ENCODE results near the gene TRAF2.
A peak's percentile ranks its signal among the peaks of the same experiment; 100 is the strongest.

Gene TRAF2

DNA sequence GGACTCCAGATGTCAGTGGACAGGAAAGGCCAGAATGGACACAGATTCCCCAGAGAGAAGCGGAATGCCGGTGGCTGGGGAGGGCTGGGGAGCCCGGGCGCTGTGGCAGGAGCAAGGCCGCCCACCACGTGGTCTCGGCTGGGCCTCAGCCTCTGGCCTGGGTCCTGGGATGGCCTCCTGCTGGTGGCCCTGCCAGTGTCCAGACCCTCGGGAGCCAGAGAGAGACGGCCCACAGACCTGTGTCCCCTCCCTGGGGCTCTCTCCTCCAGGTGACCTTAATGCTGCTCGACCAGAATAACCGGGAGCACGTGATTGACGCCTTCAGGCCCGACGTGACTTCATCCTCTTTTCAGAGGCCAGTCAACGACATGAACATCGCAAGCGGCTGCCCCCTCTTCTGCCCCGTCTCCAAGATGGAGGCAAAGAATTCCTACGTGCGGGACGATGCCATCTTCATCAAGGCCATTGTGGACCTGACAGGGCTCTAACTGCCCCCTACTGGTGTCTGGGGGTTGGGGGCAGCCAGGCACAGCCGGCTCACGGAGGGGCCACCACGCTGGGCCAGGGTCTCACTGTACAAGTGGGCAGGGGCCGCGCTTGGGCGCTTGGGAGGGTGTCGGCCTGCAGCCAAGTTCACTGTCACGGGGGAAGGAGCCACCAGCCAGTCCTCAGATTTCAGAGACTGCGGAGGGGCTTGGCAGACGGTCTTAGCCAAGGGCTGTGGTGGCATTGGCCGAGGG, 39.3 kb downstream of the TRAF2 start:
- DNase-seq (ENCODE audit: insufficient read length, low spot score), result no peak
- TF ChIP-seq PAX5 (IDR thresholded peaks at IDR 0.05; ENCODE audit: insufficient read depth, low read length, severe bottlenecking) (no peak), SPI1 (IDR thresholded peaks at IDR 0.05; ENCODE audit: low read depth, low read length) (no peak), POU2F2 (IDR thresholded peaks at IDR 0.05; ENCODE audit: low read depth, low read length) (no peak), TAF1 (IDR thresholded peaks at IDR 0.05; ENCODE audit: low read depth, low read length) (no peak), POLR2AphosphoS5 (IDR thresholded peaks at IDR 0.05; ENCODE audit: low read depth, low read length) (0 out of 2 replicates have a peak, but pooled peaks have one; percentile 22), POLR2A (IDR thresholded peaks at IDR 0.05; ENCODE audit: low read depth, low read length) (no peak)
- no peak for FAIRE-seq

DNA sequence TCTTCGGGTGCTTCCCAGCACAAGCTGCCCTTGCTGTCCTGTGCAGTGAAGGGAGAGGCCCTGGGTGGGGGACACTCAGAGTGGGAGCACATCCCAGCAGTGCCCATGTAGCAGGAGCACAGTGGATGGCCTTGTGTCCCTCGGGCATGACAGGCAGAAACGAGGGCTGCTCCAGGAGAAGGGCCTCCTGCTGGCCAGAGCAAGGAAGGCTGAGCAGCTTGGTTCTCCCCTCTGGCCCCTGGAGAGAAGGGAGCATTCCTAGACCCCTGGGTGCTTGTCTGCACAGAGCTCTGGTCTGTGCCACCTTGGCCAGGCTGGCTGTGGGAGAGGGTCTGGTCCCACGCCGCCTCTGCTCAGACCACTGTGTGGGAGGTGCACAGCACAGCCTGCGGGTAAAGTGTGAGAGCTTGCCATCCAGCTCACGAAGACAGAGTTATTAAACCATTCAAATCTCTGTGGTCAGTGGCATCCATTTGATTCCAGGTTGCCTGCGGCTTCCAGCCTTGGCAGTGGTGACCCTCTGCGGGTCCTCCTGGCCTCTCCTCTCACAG, 39.9 kb downstream of the TRAF2 start:
- no peak for FAIRE-seq
- TF ChIP-seq POLR2AphosphoS5 (IDR thresholded peaks at IDR 0.05; ENCODE audit: low read depth, low read length) (0 out of 2 replicates have a peak, but pooled peaks have one; percentile 6), POLR2A (IDR thresholded peaks at IDR 0.05; ENCODE audit: low read depth, low read length) (no peak), PAX5 (IDR thresholded peaks at IDR 0.05; ENCODE audit: insufficient read depth, low read length, severe bottlenecking) (no peak)
- DNase-seq (ENCODE audit: insufficient read length, low spot score), result no peak

DNA sequence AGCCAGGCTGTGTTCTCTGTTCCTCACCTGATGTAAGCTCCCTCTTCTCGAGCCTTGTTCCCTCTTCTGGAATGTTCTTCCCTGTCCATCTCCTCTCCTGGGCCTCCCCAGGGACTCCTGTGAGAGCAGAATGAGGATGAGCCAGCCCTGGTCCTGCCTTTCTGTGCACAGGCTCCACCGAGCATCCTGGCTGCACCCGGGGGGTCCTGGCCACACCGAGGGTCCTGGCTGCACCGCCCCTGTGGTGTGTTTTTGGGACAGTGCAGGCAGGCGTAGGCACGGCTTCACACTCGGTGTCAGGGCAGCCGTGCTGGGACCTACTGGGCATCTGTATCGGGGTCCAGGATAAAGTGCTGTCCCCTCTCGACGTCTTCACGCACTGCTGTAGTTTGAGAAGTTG, 40.4 kb downstream of the TRAF2 start:
- no peak for FAIRE-seq
- no peak for DNase-seq (ENCODE audit: insufficient read length, low spot score)
- no peak for TF ChIP-seq POLR2A (IDR thresholded peaks at IDR 0.05; ENCODE audit: low read depth, low read length)

DNA sequence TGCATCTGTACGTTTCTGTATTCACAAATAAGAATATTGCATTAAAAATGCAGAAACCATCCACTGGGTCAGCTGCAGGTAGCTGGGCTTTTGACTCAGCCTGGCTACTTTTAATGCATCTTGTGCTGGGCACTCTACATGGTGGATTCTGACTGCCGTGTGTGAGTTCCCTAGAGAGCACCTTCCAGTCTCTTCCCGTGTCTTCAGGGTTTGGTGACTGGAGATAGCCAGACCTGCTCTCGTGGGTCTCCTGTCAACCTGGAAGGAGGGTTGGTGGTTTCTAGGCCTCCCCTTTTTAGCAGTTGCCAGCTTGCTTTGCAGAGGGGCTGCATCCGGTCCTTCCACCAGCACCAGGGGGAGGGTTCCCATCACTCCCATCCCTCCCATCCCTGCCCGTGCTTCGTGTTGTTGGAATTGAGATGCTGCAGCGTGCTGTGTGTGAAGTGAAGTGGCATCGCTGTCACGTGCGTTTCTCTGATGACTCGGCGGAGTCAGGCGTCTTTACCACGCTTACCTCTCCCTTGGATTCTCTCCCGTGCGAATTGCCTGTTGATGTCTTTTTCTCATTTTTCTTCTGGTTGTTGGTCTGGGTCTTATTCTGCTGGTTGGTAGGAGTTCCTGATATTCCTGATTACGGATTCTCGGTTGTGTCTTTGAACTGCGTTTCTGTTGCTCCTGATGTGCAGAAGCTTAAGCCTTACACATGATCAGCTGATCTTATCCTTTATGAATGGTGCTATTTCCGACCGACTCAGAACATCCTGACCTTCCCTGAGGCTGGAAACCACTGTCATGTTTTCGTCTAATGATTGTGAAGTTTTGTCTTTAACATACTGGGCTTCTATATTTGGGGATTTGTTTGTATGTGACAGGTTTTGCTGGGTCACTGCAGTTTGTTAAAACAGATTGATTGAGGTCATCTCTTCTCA, 41.3 kb downstream of the TRAF2 start:
- no peak for DNase-seq (ENCODE audit: insufficient read length, low spot score)
- no peak for TF ChIP-seq SPI1 (IDR thresholded peaks at IDR 0.05; ENCODE audit: low read depth, low read length)
- TF ChIP-seq POU2F2 (IDR thresholded peaks at IDR 0.05; ENCODE audit: low read depth, low read length), result no peak
- no peak for FAIRE-seq

DNA sequence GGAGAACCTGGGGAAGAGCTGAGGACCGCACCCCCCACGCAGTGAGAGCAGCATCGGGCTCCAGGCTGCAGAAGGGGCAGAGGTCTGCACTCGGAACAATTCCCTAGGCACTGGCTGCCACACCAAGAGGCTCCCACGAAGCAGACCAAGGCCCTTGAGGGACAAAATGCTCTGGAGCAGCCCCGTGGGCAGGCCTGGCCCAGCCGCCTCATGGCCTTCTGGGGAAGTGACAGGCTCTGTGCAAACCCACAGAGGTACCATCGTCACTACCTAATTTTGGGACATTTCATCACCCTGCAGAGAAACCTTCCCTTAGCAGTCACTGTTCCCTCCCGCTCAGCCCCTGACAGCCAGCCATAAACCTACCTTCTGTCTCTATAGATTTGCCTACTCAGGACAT, 42.3 kb downstream of the TRAF2 start:
- TF ChIP-seq TAF1 (IDR thresholded peaks at IDR 0.05; ENCODE audit: low read depth, low read length), result no peak
- no peak for TF ChIP-seq SPI1 (IDR thresholded peaks at IDR 0.05; ENCODE audit: low read depth, low read length)
- 0 out of 2 replicates have a peak, but pooled peaks have one; percentile 39 for TF ChIP-seq POLR2AphosphoS5 (IDR thresholded peaks at IDR 0.05; ENCODE audit: low read depth, low read length)
- no peak for FAIRE-seq
- DNase-seq (ENCODE audit: insufficient read length, low spot score), result no peak

DNA sequence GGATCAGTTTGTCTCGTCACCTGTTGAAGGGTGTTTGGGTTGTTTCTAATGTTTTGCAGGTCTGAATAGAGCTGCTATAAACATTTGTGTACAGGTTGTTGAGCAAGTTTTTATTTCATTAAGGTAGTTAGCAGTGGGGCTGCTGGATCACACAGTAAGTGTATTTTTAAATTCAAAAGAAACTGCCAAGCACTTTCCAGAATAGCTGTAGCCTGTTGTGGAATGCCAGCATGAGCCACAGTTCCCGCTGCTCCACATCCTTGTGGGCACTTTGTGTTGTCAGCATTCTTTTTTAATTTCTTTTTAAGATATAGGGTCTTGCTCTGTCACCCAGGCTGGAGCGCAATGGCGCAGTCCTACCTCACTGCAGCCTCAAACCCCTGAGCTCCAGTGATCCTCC, 43.7 kb downstream of the TRAF2 start:
- FAIRE-seq, result no peak

DNA sequence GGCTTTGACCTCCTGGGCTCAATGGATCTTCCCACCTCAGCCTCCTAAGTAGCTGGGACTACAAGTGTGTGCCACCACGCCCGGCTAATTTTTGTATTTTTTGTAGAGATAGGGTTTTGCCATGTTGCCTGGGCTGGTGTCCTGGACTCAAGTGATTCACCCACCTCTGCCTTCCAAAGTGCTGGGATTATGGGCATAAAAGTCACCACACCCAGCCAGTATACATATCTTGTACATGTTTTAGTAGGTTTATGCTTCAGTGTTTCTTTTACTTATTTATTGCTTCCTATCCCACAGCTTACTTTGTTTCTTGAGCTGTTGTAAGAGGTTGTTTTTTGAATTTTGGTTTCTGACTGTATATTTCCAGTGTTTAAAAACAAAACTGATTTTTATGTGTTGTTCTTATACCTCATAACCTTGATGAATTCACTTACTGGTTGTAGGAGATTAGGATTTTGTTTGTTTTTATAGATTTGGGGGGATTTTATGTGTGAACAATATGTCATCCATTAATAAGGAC, 45.4 kb downstream of the TRAF2 start:
- DNase-seq (ENCODE audit: insufficient read length, low spot score), result no peak
- TF ChIP-seq POLR2AphosphoS5 (IDR thresholded peaks at IDR 0.05; ENCODE audit: low read depth, low read length) (no peak), POU2F2 (IDR thresholded peaks at IDR 0.05; ENCODE audit: low read depth, low read length) (no peak), SPI1 (IDR thresholded peaks at IDR 0.05; ENCODE audit: low read depth, low read length) (no peak), POLR2A (IDR thresholded peaks at IDR 0.05; ENCODE audit: low read depth, low read length) (no peak), TAF1 (IDR thresholded peaks at IDR 0.05; ENCODE audit: low read depth, low read length) (no peak), PAX5 (IDR thresholded peaks at IDR 0.05; ENCODE audit: insufficient read depth, low read length, severe bottlenecking) (no peak)
- FAIRE-seq, result no peak

More for the DNA sequence above, 43.7 kb downstream of the TRAF2 start:
- TF ChIP-seq POLR2A (IDR thresholded peaks at IDR 0.05; ENCODE audit: low read depth, low read length) (no peak), SPI1 (IDR thresholded peaks at IDR 0.05; ENCODE audit: low read depth, low read length) (no peak), TAF1 (IDR thresholded peaks at IDR 0.05; ENCODE audit: low read depth, low read length) (no peak), PAX5 (IDR thresholded peaks at IDR 0.05; ENCODE audit: insufficient read depth, low read length, severe bottlenecking) (no peak), POU2F2 (IDR thresholded peaks at IDR 0.05; ENCODE audit: low read depth, low read length) (no peak)
- no peak for DNase-seq (ENCODE audit: insufficient read length, low spot score)

DNA sequence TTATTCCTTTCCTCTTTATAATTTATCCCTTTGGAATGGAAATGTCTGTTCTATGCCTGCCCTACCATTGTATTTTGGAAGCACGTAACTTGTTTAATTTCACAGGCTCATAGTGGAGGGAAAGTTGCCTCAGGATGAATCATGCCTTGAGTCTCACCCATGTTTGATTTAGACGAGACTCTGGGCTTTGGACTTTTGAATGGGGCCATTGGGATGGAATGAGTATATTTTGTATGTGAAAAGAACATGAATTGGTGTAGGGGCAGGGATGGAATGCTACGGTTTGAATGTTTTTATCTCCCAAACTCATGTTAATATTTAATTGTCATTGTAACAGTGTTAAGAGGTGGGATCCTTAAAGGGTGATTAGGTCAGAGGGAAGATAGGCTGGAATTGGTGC, 48.0 kb downstream of the TRAF2 start:
- no peak for TF ChIP-seq POLR2AphosphoS5 (IDR thresholded peaks at IDR 0.05; ENCODE audit: low read depth, low read length)
- no peak for TF ChIP-seq POLR2A (IDR thresholded peaks at IDR 0.05; ENCODE audit: low read depth, low read length)
- TF ChIP-seq PAX5 (IDR thresholded peaks at IDR 0.05; ENCODE audit: insufficient read depth, low read length, severe bottlenecking), result no peak
- no peak for TF ChIP-seq TAF1 (IDR thresholded peaks at IDR 0.05; ENCODE audit: low read depth, low read length)
- TF ChIP-seq SPI1 (IDR thresholded peaks at IDR 0.05; ENCODE audit: low read depth, low read length), result no peak
- no peak for TF ChIP-seq POU2F2 (IDR thresholded peaks at IDR 0.05; ENCODE audit: low read depth, low read length)
- DNase-seq (ENCODE audit: insufficient read length, low spot score) (no peak), FAIRE-seq (no peak)

DNA sequence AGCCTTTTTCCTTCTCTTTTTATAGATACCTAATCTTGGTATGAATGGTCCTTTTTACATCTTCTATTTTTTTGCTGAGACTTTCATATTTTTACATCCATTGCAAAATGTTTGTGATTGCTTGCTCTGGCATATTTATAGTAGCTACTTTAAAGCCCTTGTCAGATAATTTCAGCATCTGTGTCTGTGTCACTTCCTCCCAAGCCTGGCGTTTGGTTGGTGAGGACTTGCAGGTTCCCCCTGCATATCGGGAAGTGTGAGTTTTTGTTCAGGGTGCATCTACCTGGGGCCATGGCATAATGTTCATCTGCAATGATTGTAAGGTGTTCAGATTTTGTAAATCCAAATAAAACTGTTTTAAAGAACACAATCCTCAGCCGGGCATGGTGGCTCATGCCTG, 49.3 kb downstream of the TRAF2 start:
- TF ChIP-seq POLR2AphosphoS5 (IDR thresholded peaks at IDR 0.05; ENCODE audit: low read depth, low read length), result no peak
- no peak for TF ChIP-seq PAX5 (IDR thresholded peaks at IDR 0.05; ENCODE audit: insufficient read depth, low read length, severe bottlenecking)
- no peak for TF ChIP-seq SPI1 (IDR thresholded peaks at IDR 0.05; ENCODE audit: low read depth, low read length)
- TF ChIP-seq POLR2A (IDR thresholded peaks at IDR 0.05; ENCODE audit: low read depth, low read length), result no peak
- no peak for TF ChIP-seq POU2F2 (IDR thresholded peaks at IDR 0.05; ENCODE audit: low read depth, low read length)
- no peak for TF ChIP-seq TAF1 (IDR thresholded peaks at IDR 0.05; ENCODE audit: low read depth, low read length)
- no peak for FAIRE-seq
- DNase-seq (ENCODE audit: insufficient read length, low spot score), result no peak
